ENCODE measurements around the gene INTS11. TPM values are rescaled to one million over a fixed set of nuclear protein-coding genes. Genes with fewer than 3 reads are reported as not detected.

INTS11 gene
- total RNA-seq, 2 donors from 2014 or later: 97.3 to 178 TPM

DNA sequence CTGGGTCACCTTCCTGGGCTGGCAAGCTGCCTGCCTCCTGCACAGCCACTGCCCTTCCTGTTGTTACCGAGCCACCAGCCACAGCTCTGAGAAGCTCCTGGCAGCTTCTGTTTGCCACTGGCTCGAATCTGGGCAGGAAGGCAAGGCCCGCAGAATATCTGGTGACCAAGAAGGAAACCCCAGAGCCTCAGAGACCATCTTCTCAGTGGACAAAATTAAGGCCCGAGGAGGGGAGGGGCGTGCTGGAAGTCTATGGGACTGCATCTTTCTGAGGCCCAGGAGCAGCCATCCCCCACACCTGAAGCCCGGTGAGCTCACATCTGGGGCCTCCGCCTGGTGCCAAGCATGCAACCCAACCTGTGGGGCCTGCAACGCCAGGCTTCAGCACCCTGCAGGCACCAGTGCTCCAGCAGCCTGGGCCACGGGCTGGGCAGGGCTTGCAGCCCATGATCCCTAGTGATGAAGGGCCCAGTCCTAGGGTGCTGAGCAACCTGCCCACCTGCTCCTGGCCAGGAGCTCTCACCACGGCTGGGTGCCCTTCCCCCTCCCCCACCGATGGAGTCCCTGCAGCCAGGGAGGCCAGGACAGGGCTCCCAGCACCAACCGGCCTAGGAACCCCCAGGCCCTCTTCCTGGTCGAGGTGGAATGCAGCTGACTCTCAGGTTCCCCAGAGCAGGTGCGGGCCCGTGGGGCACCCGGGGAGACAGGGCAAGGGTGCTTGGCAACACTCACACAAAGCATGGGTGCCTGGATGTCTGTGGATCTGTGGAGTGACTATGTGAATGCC is 1.0 kb upstream of the INTS11 start:
- no peaks in the 10 kb centered on the region for H3K27me3 ChIP-seq (replicated peaks; ENCODE audit: insufficient read depth)
- TF ChIP-seq POLR2AphosphoS5 (IDR thresholded peaks at IDR 0.05): no peak
- TF ChIP-seq POLR2A (IDR thresholded peaks at IDR 0.05): no peak
- TF ChIP-seq, protein P1, sequence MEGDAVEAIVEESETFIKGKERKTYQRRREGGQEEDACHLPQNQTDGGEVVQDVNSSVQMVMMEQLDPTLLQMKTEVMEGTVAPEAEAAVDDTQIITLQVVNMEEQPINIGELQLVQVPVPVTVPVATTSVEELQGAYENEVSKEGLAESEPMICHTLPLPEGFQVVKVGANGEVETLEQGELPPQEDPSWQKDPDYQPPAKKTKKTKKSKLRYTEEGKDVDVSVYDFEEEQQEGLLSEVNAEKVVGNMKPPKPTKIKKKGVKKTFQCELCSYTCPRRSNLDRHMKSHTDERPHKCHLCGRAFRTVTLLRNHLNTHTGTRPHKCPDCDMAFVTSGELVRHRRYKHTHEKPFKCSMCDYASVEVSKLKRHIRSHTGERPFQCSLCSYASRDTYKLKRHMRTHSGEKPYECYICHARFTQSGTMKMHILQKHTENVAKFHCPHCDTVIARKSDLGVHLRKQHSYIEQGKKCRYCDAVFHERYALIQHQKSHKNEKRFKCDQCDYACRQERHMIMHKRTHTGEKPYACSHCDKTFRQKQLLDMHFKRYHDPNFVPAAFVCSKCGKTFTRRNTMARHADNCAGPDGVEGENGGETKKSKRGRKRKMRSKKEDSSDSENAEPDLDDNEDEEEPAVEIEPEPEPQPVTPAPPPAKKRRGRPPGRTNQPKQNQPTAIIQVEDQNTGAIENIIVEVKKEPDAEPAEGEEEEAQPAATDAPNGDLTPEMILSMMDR (IDR thresholded peaks at IDR 0.05): no peak
- 39% methylated on average over 16 of the region's 16 CpGs for WGBS
- no peaks in the 10 kb centered on the region for H3K9me3 ChIP-seq
- DNase-seq (ENCODE audit: low spot score): no peak
- intact Hi-C loops (cut with DNase I): no loop called here
- no peaks in the 10 kb centered on the region for H3K36me3 ChIP-seq
- peak overlapping the region; percentile 84 to 99 for H3K4me3 ChIP-seq
- H3K27ac ChIP-seq: peak overlapping the region; percentile 74 to 87
- H3K4me1 ChIP-seq (replicated peaks): peaks cover 9% of the 10 kb centered on the region

DNA sequence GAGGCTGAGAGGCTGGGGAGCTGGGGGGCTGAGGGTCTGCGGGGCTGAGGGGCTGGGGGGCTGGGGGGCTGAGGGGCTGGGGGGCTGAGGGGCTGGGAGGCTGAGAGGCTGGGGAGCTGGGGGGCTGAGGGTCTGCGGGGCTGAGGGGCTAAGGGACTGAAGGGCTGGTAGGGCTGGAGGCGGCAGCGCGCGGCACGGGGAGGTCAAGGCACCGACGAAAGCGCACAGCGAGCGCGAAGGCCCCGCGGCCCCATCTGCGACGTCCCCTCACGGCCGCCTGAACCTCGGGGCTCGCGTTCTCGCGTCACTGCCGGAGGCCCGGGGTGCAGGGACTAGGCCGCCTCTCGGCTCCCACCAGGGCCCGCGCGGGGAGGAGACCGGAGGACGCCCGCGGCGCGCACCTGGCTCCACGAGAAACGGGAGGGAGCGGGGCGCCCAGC is 356 bp downstream of the INTS11 start:
- peaks cover 9% of the 10 kb centered on the region for H3K4me1 ChIP-seq (replicated peaks)
- no peaks in the 10 kb centered on the region for H3K9me3 ChIP-seq
- WGBS: under 1% methylated on average over 39 of the region's 41 CpGs
- peak overlapping the region; percentile 74 to 87 for H3K27ac ChIP-seq
- intact Hi-C loops (cut with DNase I): no loop called here
- no peak for DNase-seq (ENCODE audit: low spot score)
- H3K4me3 ChIP-seq: peak overlapping the region; percentile 84 to 99
- TF ChIP-seq POLR2A (IDR thresholded peaks at IDR 0.05): no peak
- TF ChIP-seq, protein P1 (IDR thresholded peaks at IDR 0.05): no peak
- TF ChIP-seq POLR2AphosphoS5 (IDR thresholded peaks at IDR 0.05): no peak
- no peaks in the 10 kb centered on the region for H3K27me3 ChIP-seq (replicated peaks; ENCODE audit: insufficient read depth)
- H3K36me3 ChIP-seq: peaks cover 0 to 1% of the 10 kb centered on the region in 2 donors

DNA sequence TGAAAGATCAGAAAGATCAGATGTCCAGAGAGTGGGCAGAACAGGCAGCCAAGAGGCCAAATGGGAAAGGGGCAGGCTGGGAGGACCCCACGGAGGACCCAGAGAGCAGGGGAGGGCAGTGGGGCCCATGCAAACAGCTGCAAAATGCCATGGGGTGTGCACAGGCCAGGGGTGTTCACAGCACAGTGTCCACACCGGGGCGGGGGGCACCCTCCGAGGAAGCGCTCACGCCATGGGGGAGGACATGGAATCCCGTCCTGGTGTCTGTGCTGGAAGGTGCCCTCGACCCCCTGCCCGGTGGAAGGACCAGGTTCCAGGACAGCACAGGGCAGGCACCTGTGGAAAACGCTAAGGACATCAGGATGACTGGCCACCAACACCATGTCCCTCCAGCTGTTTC is 1.5 kb downstream of the INTS11 start:
- no peaks in the 10 kb centered on the region for H3K27me3 ChIP-seq (replicated peaks; ENCODE audit: insufficient read depth)
- peaks cover 0 to 6% of the 10 kb centered on the region in 2 donors for H3K36me3 ChIP-seq
- no peak overlapping the region for H3K4me3 ChIP-seq
- intact Hi-C loops (cut with DNase I): no loop called here
- DNase-seq (ENCODE audit: low spot score): no peak
- WGBS: 83% methylated on average over 10 of the region's 10 CpGs
- H3K9me3 ChIP-seq: no peaks in the 10 kb centered on the region
- no peak overlapping the region for H3K27ac ChIP-seq
- H3K4me1 ChIP-seq (replicated peaks): peaks cover 16% of the 10 kb centered on the region
- TF ChIP-seq, protein P1 (IDR thresholded peaks at IDR 0.05): no peak
- TF ChIP-seq POLR2A (IDR thresholded peaks at IDR 0.05): no peak
- no peak for TF ChIP-seq POLR2AphosphoS5 (IDR thresholded peaks at IDR 0.05)

DNA sequence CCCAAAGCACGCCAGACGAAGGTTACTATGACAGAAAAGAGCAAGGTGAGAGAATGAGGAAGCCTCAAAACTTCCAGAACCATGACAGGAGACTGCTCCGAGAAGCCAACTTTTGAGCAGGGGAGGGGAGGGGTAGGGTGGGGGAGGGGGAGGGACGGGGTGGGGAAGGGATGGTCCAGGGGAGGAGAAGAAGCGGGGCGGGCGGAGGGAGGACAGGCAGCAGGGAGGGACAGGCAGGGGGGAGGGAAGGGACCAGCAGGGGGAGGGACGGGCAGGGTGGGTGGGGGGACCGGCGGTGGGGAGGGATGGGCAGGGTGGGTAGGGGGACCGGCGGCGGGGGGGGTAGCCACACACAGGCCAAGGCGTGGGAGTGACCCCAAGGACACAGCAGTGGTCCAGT is 2.0 kb downstream of the INTS11 start:
- H3K27ac ChIP-seq: no peak overlapping the region
- H3K27me3 ChIP-seq (replicated peaks; ENCODE audit: insufficient read depth): no peaks in the 10 kb centered on the region
- intact Hi-C loops (cut with DNase I): no loop called here
- no peaks in the 10 kb centered on the region for H3K9me3 ChIP-seq
- peaks cover 0 to 6% of the 10 kb centered on the region in 2 donors for H3K36me3 ChIP-seq
- WGBS: 81% methylated on average over 5 of the region's 14 CpGs
- no peak for DNase-seq (ENCODE audit: low spot score)
- no peak for TF ChIP-seq POLR2A (IDR thresholded peaks at IDR 0.05)
- TF ChIP-seq, protein P1 (IDR thresholded peaks at IDR 0.05): no peak
- no peak for TF ChIP-seq POLR2AphosphoS5 (IDR thresholded peaks at IDR 0.05)
- H3K4me1 ChIP-seq (replicated peaks): peaks cover 21% of the 10 kb centered on the region
- H3K4me3 ChIP-seq: no peak overlapping the region

DNA sequence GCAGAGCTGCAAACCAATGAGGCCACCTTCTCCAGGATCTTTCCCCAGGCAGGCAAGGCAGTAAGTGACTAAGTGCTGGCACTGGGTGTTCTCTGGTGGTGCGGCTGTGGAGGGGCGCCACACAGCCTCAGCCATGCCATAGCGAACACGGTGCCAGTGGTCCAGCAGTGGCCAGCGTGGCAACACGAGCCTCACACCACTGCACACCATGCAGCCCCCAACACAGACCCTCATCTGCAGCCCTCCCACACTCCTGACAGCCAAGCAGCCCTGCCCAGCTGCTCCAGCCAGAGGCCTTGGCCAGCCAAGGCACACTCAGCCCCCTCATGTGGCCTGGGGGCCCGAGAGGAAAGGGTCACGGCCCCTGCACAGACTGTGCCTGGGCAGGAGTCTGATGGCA is 3.0 kb downstream of the INTS11 start:
- no peak overlapping the region for H3K27ac ChIP-seq
- intact Hi-C loops (cut with DNase I): no loop called here
- DNase-seq (ENCODE audit: low spot score): no peak
- H3K9me3 ChIP-seq: no peaks in the 10 kb centered on the region
- H3K36me3 ChIP-seq: peaks cover 0 to 6% of the 10 kb centered on the region in 2 donors
- no peak overlapping the region for H3K4me3 ChIP-seq
- TF ChIP-seq, protein P1 (IDR thresholded peaks at IDR 0.05): no peak
- TF ChIP-seq POLR2AphosphoS5 (IDR thresholded peaks at IDR 0.05): no peak
- TF ChIP-seq POLR2A (IDR thresholded peaks at IDR 0.05): no peak
- peaks cover 21% of the 10 kb centered on the region for H3K4me1 ChIP-seq (replicated peaks)
- no peaks in the 10 kb centered on the region for H3K27me3 ChIP-seq (replicated peaks; ENCODE audit: insufficient read depth)
- WGBS: 89% methylated on average over 8 of the region's 8 CpGs

Measured in prostate gland (tissue), 2 donors.